Stomach (tissue), 9 donors: ENCODE measurements around the gene MRPL49. TPM values are rescaled to one million over a fixed set of nuclear protein-coding genes. Genes with fewer than 3 reads are reported as not detected.

ENCODE experiments used
- DNase-seq, 2 donors: peaks; one replicate each; pipeline versions ENCODE4 v3.0.0 to v3.0.0-alpha.2; 2013 to 2019
- H3K27ac ChIP-seq, 5 donors: fragments of 200-600 bp in 4 of 5; sonication (generic) in 4 of 5; one replicate each; pipeline ENCODE4 v1.5.1; 2013 to 2019; ENCODE audit warnings: mild to moderate bottlenecking in 1 of 5, moderate library complexity in 1 of 5
- H3K27me3 ChIP-seq, 3 donors: fragments of 200-600 bp; sonication (generic); one replicate each; pipeline ENCODE4 v1.5.1; 2017 to 2019; ENCODE audit warnings: mixed run types in 1 of 3
- H3K36me3 ChIP-seq, 4 donors: fragments of 200-600 bp; sonication (generic); 1 replicate in 3 of 4; 2 replicates in 1 of 4; pipeline ENCODE4 v1.5.1; 2016 to 2019
- H3K4me1 ChIP-seq, 4 donors: fragments of 200-600 bp; sonication (generic); one replicate each; pipeline ENCODE4 v1.5.1; 2016 to 2019
- H3K4me3 ChIP-seq, 4 donors: fragments of 200-600 bp; sonication (generic) in 3 of 4; one replicate each; pipeline ENCODE4 v1.5.1; 2016 to 2019; ENCODE audit warnings: mild to moderate bottlenecking in 1 of 4
- H3K9me3 ChIP-seq, 4 donors: fragments of 200-600 bp; sonication (generic); one replicate each; pipeline ENCODE4 v1.5.1; 2016 to 2019
- CTCF ChIP-seq, 7 experiments: fragments of 450-650 bp in 4 of 7; fragments of 200-600 bp in 3 of 7; sonication (generic) in 3 of 7; IDR thresholded peaks; one replicate each; pipeline ENCODE4 v1.5.1; 2016 to 2019; ENCODE audit warnings: antibody characterized with exemption in 7 of 7, control low read depth in 2 of 7, mild to moderate bottlenecking in 1 of 7
- EP300 ChIP-seq: sonication (generic); formaldehyde crosslinking; IDR thresholded peaks from one replicate; pipeline ENCODE4 v1.6.1; 2017; ENCODE audit warnings: antibody characterized with exemption
- POLR2A ChIP-seq, 4 donors: fragments of 450-650 bp; IDR thresholded peaks; one replicate each; pipeline ENCODE4 v1.6.1; 2016; ENCODE audit warnings: antibody characterized with exemption in 4 of 4, control low read depth in 2 of 4, mild to moderate bottlenecking in 1 of 4, moderate library complexity in 1 of 4
- POLR2AphosphoS5 ChIP-seq, 3 donors: sonication (generic); formaldehyde crosslinking; IDR thresholded peaks; one replicate each; pipeline ENCODE4 v1.6.1; 2016; ENCODE audit warnings: antibody characterized with exemption in 3 of 3
- WGBS, 5 donors: extraction: QIAGEN DNeasy Blood & Tissue Kit in 3 of 5; methylation state at CpG; one replicate each; pipeline versions ENCODE4 v1.1.5 to v1.1.7; 2013 to 2018; 5-methylcytosine and 5-hydroxymethylcytosine counted together
- intact Hi-C: fragments of 100-400 bp; cut with DNase I; formaldehyde crosslinking; loops from one replicate; pipeline ENCODE4 v1.15.1; 2023; ENCODE audit warnings: low total_unique reads
- polyA plus RNA-seq, 3 donors: library from polyadenylated mRNA; stranded (reverse); fragments of 200-250 nt; gene quantifications; one replicate each; pipeline ENCODE4 v1.2.3, GENCODE V29; 2013
- total RNA-seq, 5 donors: library from RNA; depleted of rRNA; stranded (reverse); fragments of >200 nt; gene quantifications; one replicate each; pipeline versions ENCODE4 v1.1.0 to v1.2.3, GENCODE V29; 2014 to 2016
- donor health status: healthy with polysubstance abuse.
- donor health status: Bipolar disorder and iron deficiency.
- donor health status: healthy.

The MRPL49 gene
- total and polyA plus RNA-seq, 8 donors, result 22.8 to 75.9 (median 37.8) TPM

- H3K4me3 ChIP-seq, result peak within 1 kb of the TSS; percentile 80 to 99 (median 92)
- intact Hi-C loops, result no loop called here
- TF ChIP-seq POLR2A (IDR thresholded peaks at IDR 0.05) (peak in 2 of 4 donors; percentile 90 to 92), EP300 (no peak), POLR2AphosphoS5 (IDR thresholded peaks at IDR 0.05) (peak; percentile 94 to 99 (median 99)), CTCF (IDR thresholded peaks at IDR 0.05) (no peak)
These were observed 12.3 kb downstream of the MRPL49 start, which contains the start of gene SYVN1 for GRCh38 chr11:65134240-65134951. Gene SYVN1, minus strand, starts transcription at chr11:65134519. Its CDS starts 918 bp downstream, at chr11:65133601.

GRCh38 chr11:65134952-65135632 lies 13.0 kb downstream of the MRPL49 start:
- TF ChIP-seq CTCF (IDR thresholded peaks at IDR 0.05), result no peak
- TF ChIP-seq POLR2A (IDR thresholded peaks at IDR 0.05), result peak in 1 of 4 donors; percentile 20
- TF ChIP-seq POLR2AphosphoS5 (IDR thresholded peaks at IDR 0.05), result peak; percentile 23 to 91 (median 91)
- no peaks in the 10 kb centered on the region for H3K9me3 ChIP-seq
- DNase-seq, result peak; percentile 98
- H3K4me3 ChIP-seq, result peak overlapping the region; percentile 80 to 99 (median 92)
- H3K4me1 ChIP-seq, result peaks cover 25 to 48% (median 43%) of the 10 kb centered on the region in 4 donors
- WGBS, 5 donors, result 0 to 2% (median 1%) methylated on average over 24 of the region's 24 CpGs
- no peaks in the 10 kb centered on the region for H3K27me3 ChIP-seq
- peaks cover 29 to 30% (median 30%) of the 10 kb centered on the region in 4 donors for H3K36me3 ChIP-seq
- H3K27ac ChIP-seq, result peak overlapping the region; percentile 94 to 99 (median 98)
- intact Hi-C loops, result no loop called here

More at GRCh38 chr11:65134240-65134951, 12.3 kb downstream of the MRPL49 start, which contains the start of gene SYVN1:
- Histone ChIP-seq H3K4me1 (peaks cover 25 to 50% (median 44%) of the 10 kb centered on the region in 4 donors), H3K27me3 (no peaks in the 10 kb centered on the region), H3K9me3 (no peaks in the 10 kb centered on the region), H3K27ac (peak within 1 kb of the TSS; percentile 94 to 99 (median 98)), H3K36me3 (peaks cover 36 to 37% (median 37%) of the 10 kb centered on the region in 4 donors)
- DNase-seq, result peak; percentile 94 to 97
- WGBS, 5 donors, result 0 to 1% (median 0%) methylated on average over 15 to 60 of the region's 60 CpGs

- H3K4me3 ChIP-seq, result peak overlapping the region; percentile 80 to 99 (median 92)
- 39 to 48% (median 43%) methylated on average over 11 of the region's 11 CpGs for WGBS, 5 donors
- no peaks in the 10 kb centered on the region for H3K27me3 ChIP-seq
- peak overlapping the region; percentile 94 to 99 (median 98) for H3K27ac ChIP-seq
- H3K9me3 ChIP-seq, result no peaks in the 10 kb centered on the region
- no peak for DNase-seq
- peaks cover 23 to 24% (median 24%) of the 10 kb centered on the region in 4 donors for H3K36me3 ChIP-seq
- TF ChIP-seq CTCF (IDR thresholded peaks at IDR 0.05) (no peak), POLR2AphosphoS5 (IDR thresholded peaks at IDR 0.05) (no peak), POLR2A (IDR thresholded peaks at IDR 0.05) (no peak), EP300 (no peak)
- H3K4me1 ChIP-seq, result peaks cover 25 to 45% (median 40%) of the 10 kb centered on the region in 4 donors
- intact Hi-C loops, result no loop called here
These were observed 13.6 kb downstream of the MRPL49 start for GRCh38 chr11:65135633-65136145.

GRCh38 chr11:65136515-65137096 lies 14.5 kb downstream of the MRPL49 start:
- TF ChIP-seq POLR2A (IDR thresholded peaks at IDR 0.05), result no peak
- no peak for TF ChIP-seq POLR2AphosphoS5 (IDR thresholded peaks at IDR 0.05)
- TF ChIP-seq CTCF (IDR thresholded peaks at IDR 0.05), result no peak
- TF ChIP-seq EP300, result no peak
- intact Hi-C loops, result no loop called here
- Histone ChIP-seq H3K27ac (peak overlapping the region in 1 of 5 donors; percentile 99), H3K4me1 (peaks cover 25 to 40% (median 36%) of the 10 kb centered on the region in 4 donors), H3K27me3 (no peaks in the 10 kb centered on the region), H3K4me3 (no peak overlapping the region), H3K36me3 (peaks cover 14 to 15% (median 15%) of the 10 kb centered on the region in 4 donors), H3K9me3 (no peaks in the 10 kb centered on the region)
- DNase-seq, result no peak
- WGBS, 5 donors, result 86 to 92% (median 90%) methylated on average over 15 of the region's 15 CpGs
